K562 (cell line): ENCODE data around the gene CDC23.

Experiments used
- E2F8 ChIP-seq: fragments of 450-650 bp; IDR thresholded peaks from 2 replicates; pipeline ENCODE4 v1.7.1; 2018; ENCODE audit warnings: mild to moderate bottlenecking, low read depth; ENCODE audit not compliant: partially characterized antibody
- JUNB ChIP-seq: fragments of 450-650 bp; formaldehyde crosslinking; conservative IDR thresholded peaks from 2 replicates; pipeline ENCODE4 v1.4.0; 2020; ENCODE audit warnings: mild to moderate bottlenecking

DNA sequence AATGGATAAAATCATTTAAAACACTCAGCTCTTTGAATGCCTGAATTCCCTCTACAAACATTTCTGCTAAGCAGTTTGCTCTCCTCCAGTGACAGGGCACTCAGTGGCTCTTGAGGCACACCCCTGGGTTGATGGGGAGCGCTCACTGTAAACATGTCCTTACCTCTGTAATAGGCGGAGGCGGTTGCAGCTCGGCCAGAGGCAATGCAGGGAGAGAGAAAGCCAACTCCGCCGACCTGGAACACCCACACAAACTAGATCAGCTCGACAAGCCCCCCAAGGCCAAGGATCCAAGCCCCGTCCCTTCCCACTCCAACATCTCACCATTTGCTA lies 329 bp downstream of the CDC23 start:
- no peak for TF ChIP-seq JUNB (CRISPR knock-in tag)
- TF ChIP-seq E2F8: no peak
